ENCODE data around the gene SEC22A.

DNA sequence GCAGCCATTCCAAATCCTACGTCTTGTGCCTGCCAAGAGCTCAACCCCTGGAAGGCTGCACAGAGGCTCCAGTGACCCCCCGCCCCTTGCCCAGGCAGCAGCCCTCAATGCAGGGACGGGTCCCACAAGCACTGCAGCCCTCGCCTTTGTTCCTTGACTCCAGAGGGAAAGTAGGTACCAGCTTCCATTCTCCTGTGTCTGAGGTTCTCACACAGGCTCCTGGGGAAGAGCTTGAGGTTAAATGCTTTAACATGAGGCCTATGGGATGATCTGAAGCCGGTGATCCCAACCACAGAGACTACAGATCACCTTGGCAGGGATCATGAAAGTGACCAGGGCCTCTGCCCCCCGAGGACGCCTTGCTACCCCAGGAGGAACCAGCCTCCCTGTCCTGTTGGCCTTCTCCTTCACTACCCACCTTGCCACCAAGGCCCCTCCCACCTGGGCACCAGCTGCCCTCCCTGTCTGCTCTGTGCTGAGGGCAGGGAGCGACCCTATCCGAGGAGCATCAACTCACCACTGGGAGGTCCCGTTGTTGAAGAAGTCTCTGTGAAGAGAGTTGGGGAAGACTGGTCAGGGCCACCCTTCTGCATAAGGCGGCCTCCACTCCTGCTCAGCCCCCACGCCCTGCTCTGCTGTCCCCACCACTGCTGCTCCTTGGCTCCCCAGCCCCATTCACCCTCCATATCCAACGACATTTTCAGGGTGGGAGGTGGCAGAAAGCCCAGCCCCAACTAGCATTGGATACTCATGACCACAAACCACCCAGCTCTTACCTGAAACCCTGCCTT lies 95.3 kb downstream of the SEC22A start:
- TF ChIP-seq POLR2A (IDR thresholded peaks at IDR 0.05; ENCODE audit: low read length) = no peak
- TF ChIP-seq GATA1 (IDR thresholded peaks at IDR 0.05; ENCODE audit: low read depth, low read length) = no peak

Data from erythroblast (primary cell).